HG02973 (cell line): ENCODE results near the gene NHSL2.

Source experiments
- ATAC-seq: cut with Tn5 transposase; IDR thresholded peaks from one replicate; pipeline ENCODE4 v1.9.1; 2021; ENCODE audit warnings: moderate library complexity; ENCODE audit not compliant: unreplicated experiment

NHSL2 gene

DNA sequence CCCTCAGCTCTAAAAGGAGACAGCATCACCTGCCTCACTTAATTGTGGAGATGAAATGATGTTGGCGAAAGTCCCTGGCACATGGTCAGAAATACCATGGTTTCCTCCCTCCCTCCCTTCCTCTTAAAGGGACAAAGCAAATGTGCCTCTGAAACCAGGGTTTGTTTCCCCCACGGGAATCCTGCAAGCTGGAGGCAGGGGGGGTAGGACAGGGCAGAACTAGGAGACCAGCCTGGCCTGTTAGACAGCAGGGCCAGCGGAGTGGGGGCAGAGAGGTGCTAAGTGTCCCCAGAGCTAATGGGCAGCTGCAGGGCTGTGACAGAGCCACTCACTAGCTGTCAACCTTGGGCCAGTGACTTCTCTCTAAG lies 215.4 kb downstream of the NHSL2 start:
- no peak for ATAC-seq

DNA sequence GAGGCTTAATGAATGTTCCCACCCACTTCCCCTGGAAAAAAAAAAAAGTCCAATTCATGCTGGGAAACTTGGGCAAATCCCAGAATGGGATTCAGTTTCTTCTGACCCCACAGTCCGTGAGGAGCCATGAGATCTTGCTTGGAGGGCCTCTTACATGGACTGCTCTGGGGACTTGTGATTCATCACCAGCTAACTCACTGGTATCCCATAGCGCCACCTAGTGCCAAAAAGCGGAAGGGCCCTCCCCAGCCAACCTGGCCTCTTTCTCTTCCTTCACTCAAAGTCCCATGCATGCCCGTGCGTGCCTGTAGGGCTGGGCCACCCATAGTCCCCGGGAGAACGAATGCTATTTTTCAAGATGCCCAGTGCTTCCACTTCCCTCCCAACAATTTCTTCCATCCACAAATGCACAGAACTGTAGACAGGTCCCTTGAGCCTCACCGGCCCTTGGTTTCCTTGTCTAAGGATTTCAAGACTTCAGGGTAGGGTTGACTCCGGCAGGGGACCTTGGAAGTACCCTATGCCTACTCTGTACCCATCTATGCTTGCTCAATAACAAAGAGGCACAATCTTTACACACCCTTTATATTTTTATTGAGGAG lies 216.0 kb downstream of the NHSL2 start:
- ATAC-seq, result peak; percentile 61

DNA sequence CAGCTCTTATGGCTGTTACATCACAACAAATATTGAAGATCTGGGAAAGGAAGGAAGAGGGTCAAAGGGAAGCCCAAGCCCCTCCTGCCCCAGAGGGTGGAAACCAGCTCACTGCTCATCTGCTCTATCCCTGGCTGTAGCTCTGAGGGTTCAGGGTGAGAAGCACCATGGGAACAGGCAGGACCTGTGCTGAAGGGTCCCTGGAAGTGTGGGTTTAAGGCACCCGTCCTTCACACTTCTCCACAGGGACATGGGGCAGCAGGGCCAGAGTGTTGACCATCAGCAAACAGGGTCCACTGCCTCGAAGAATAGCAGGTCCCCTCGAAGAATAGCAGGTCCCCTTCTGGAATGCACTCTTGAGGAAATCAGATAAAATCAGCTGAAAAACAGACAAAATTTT lies 216.7 kb downstream of the NHSL2 start:
- no peak for ATAC-seq

DNA sequence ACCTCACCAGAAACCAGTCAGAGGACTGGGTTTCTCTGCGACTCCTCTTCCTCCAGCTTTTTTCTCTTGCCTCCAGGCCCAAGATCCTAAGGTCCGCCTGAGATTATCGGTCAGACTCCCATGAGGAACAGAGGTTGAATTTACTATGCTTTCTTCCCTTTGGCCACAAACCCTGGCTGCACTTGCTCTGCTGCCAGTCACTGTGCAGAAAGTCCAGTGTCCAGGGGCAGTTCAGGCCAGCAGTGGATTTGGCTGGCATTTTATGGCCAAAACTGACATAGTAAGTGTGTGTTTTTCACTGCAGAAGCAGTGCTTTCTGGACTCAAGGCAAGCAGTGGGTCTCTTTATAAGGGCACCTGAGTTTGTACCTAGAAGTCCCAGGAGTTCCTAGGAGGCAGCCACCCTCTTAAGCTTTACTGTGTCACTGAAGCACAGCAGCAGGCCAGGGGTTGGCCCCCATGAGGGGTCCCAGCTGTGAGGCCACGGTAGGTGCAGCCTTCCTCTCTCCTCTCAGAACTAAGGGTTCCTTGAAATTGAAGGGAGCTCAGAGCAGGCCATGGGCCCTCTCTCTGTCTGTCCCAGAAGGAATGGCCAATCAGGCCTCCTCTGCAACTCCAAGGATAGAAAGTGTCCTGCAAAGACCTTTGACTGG lies 217.7 kb downstream of the NHSL2 start:
- no peak for ATAC-seq

DNA sequence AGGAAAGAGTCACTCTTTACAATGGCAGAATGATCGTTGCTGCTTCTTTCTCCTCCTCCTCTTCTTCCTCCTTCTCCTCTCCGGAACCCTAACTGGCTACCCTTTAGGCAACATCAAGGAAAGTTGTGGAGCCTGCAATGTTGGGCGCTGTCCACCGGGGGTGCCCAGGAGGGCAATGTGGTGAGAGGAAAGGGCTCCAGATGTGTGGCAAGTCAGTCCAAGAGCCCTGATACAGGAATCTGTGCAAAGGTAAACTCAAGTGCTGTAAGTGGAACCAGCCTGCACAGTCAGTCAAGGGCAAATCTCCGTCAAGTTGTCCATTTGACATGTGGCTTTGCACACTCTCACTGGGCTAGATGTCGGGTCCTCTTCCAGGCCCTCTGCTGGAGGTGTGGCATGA lies 218.2 kb downstream of the NHSL2 start:
- ATAC-seq, result no peak

DNA sequence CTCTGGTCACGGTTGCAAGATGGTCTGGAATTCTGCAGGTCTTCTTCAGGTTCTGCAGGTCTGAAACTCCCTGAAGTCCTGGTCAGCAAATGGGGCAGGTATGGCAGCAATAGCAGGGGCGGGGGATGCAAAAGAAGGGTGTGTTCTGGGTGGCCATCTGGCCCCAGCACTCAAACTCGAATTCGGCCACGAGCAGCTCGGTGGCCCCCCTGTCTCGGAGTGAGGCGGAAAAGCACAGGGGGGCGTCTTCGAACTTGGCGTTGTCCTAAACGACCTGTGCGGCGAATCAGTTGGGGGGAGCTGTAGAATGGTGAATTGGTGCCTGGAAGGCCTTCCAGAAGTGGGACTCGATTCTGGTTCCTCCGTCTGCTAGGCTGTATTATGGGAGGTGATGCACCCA lies 219.0 kb downstream of the NHSL2 start:
- ATAC-seq, result no peak

DNA sequence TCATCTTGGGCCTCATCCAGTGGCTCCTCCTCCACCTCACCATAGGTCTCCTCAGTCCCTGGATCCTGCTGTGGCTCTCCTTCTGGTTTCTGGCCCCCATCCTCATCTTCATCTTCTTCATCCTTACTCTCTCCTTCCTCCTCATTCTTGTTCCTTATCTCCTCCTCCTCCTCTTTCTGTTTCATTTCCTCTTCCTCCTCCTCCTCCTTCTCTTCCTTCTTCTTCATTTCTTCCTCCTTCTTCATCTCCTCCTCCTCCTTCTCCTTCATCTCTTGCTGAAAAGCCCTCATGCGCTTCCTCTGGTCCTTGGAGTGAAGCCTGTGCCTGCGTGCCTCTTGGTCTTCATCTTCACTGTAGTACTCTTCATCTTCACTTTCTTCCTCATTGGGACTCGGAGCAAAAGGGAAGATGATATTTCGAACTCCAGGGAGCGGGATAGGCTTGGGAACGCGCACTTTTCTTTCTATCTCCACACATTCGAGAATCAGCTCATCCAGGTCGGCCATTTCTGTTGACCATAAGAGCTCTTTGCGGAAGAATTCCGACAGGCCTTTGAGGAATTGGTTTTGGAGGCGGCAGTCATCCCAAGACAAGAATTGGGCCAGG lies 219.6 kb downstream of the NHSL2 start:
- ATAC-seq, result no peak

DNA sequence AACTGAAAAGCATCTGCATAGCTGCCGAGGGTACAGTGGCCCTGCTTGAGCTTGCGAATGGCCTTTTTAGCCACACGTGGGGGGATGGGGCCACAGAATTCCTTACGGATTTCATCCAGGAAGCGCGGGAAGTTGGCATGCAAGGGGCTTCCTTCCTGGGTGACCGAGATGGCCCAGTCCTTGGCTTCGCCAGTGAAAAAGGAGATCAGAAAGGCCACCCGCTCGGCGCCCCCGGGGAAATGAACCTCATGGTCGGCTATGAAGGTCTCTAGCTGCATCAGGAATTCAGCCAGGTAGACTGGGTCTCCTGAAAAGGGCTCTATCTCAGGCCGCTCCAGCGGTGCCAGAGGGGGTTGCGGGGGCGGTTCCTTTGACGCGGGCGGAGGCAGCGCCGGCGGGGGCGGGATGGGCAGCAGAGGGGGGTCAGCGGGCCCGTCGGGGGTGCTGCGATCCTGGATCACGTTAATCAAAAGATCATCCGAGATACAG lies 220.2 kb downstream of the NHSL2 start:
- no peak for ATAC-seq

DNA sequence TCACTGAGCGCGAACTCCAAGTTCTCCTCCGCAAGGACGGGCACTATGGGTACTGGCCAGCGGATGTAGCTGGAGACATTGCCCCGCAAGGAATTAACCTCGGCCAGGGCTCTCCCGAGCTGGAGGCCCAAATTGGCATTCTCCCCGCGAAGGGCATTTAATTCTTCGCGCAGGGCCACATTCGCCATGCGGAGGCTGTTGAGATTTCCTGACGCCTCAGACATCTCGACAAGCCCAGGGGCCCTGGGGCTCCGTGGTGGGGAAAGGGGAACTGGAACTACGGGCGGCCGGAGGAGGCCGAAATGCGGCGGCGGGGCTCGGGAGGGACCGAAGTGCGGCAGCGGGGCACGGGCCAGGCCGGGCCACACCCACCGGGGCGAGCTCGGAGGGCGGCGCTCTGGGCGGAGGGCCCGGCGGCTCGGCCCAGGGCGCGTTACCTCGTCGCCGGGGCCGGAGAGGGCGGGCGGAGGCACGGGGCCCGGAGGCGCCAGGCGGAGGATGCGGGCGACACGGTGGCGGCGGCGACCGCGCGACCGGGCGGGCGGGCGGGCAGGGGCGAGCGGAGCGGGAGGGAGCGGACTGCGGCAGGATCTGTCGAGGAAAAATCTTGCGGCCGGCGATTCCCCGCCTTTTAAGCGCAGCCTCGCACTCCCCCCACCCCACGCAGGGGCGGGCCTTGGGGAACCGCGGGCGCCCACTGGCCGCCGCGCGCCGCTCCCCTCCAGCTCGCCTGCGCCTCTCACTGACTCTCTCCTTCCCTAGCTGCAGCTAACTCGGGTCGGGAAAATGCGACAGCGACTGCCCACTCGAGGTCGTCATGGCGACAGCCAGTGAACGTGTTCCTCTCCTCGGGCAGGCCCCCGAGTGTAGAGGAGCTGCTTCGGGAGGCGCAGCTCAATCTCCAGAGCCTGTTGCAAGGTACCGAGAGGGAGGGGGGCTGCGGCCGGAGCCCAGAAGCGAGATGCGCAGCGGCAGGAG lies 221.0 kb downstream of the NHSL2 start, which contains the start of gene RTL5:
Gene RTL5, minus strand, starts transcription at position 599 of the 978 bp plus-strand sequence.
- ATAC-seq, result peak; percentile 59

DNA sequence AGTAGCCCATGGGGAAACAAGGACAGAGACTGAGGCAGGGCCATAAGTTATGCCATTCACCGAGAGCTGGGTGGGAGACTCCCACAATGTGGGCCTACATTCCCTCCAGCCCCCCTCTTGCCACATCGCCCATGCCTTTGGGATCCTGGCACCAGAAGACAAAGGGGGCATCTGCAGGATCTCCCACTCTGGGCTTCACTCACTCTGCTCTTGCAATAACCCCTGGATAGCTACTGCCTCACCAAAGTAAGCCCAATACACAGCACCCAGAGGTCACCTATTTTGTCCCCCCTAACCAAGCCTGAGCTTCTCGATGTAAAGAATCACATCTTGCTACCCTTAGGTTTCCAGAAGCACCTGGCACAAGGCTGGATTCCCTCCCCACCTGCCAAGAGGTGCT lies 221.8 kb downstream of the NHSL2 start:
- no peak for ATAC-seq

DNA sequence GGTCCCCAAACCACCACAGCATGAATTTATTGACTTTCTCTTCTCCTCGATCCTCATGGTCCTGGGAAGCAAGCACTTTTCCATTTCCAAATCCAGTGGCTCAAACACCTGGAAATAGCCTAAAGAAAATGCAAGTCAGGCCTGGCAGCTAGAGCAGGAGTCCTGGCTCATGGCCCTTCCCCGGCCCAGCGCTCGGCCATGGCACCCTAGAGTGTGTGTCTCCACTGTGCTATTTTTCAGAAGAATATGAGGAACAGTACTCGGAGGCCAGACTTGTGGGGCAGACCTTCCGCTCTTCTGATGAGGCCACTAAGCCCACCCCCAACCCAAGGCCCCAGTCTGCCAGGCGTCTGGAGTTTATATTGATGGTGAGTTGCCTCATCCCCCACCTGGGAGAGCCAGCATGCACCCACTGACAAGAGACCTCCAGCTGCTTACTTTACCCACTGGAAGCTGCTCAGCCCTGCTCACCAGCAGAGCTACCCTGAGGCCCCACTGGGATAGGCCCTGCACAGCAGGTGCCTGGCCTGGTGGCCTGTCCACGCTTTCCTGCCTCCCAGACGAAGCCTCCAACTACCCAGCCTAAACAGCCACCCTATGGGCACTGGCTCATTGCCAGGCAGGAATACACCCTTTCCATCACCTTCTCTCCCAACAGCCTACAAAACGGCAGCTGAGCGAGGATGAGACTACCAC lies 223.4 kb downstream of the NHSL2 start:
- no peak for ATAC-seq

DNA sequence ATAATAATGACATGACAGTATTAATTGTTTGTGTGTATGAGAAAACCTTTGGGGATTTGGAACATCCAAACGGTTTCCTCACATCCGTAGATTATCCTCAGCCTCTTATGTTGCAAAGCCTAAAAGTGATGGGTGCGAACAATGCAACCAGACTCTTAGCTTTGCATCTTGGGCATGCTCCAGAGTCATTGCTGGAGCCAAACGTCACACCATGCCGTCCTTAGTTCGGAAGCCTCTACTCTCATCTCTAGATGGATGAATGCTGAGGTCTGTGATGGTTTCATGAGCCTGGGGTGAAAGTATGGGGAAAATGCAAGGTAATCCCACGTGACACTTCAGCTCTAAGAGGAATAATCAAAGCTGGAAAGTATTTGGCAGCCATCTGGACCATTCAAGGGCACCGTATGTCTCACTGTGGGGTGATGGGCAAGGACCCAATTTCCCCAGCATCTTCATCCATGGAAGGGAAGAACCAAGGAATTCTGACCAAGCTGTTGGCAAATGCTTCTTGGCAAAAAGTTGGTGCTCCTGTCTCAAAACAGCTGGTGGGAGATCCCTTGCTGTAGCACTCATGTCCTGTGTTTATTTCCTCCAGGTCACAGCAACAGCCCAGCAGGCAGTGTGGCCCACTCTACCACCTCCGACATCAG lies 227.3 kb downstream of the NHSL2 start:
- no peak for ATAC-seq

DNA sequence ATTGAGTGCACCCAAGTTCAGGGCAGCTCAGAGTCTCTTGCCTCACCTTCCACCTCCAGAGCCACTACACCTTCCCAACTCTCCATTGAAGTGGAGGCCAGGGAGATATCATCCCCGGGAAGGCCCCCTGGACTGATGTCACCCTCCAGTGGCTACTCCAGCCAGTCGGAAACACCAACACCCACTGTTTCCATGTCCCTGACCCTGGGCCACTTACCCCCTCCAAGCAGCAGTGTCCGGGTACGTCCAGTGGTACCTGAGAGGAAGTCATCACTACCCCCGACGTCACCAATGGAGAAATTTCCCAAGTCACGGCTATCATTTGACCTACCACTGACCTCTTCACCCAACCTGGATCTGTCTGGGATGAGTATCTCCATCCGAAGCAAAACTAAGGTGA lies 228.9 kb downstream of the NHSL2 start:
- no peak for ATAC-seq

DNA sequence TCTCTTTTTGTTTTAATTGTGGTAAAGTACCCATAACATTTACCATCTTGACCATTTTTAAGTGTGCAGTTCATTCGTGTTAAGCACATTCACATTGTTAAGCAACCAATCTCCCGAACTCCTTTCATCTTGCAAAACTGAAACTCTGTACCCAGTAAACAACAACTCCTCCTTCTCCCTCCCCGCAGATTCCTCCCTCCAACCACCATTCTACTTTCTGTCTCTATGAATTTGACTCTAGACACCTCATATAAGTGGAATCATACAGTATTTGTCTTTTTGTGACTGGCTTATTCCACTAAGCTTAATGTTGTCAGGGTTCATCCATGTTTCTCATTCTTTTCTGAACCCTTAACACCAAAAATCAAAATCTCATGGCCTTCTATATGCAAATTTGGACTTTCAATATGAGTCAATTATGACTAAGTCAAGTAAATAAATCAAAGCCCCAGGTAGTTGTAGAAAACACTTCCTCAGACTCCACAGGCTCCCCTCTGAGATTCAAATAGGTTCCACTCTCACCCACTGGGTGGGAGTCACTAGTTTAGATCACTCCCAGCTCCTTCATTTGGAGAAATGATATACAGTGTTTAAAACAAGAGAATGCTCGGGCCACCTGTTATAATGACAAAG lies 230.8 kb downstream of the NHSL2 start:
- ATAC-seq, result peak; percentile 73

DNA sequence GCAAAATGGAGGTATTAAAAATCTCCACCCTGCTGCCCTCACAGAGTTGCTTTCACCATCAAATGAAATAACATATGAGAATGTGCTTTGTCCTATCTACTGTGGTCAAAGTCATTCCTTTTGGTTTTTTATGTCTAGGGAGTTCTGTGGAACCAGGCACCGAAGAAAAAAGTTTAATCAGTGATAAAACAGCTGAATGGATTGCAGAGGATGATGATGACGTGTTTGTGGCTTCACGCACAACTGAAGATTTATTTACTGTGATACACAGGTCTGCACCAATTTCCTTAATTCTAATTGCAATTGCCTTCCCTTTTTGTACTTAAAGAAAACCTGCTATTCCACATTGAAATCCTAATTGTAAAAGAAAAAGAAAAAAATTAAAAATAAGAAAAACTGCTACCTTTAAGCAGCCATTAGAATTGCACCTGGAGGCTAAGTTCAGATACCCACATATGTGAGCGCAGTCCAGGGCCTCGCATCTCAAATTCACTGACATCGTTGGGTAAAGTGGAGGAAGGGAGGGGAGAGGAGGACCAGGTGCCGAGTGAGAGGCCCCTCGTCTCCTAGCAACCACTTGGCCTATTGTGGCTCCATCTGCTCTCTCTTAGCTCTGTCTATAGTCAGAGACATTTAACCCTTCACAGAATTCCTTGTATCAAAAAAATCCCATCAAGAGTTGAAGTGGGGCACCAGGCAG lies 231.6 kb downstream of the NHSL2 start:
- no peak for ATAC-seq

DNA sequence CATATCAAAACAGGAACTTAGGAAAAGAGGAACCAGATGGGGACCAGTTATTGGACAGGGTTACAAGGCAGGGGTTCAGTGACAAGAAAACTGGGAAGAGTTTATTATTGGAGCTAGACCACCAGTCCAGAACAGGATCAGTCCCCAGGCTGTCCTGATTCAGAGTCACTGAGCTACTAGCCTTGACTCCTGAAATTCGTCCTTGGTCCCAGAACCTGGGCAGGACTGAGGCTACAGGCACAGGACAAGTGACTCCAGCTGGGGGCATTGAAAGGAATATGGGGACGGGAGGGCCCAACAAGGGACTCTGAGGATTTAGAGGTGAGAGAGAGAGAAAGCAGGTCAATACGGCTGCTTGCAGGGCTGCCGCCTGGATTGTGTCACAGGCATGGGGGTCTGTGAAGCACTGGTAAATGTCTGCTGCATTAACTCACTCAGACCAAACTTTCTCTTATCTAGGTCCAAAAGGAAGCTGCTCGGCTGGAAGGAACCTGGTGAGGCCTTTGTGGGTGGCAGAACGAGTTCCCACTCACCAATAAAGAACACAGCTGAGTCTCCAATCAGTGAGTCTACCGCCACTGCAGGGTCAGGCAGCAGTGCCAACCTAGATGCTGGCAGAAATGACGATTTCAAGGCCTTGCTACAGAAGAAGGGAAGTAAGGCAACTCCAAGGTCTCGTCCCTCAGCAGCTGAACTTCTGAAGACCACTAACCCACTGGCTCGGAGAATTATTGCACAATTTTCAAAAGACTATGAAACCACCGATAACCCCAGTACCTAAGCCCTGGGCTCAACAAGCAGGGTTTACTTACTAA lies 232.4 kb downstream of the NHSL2 start:
- no peak for ATAC-seq

DNA sequence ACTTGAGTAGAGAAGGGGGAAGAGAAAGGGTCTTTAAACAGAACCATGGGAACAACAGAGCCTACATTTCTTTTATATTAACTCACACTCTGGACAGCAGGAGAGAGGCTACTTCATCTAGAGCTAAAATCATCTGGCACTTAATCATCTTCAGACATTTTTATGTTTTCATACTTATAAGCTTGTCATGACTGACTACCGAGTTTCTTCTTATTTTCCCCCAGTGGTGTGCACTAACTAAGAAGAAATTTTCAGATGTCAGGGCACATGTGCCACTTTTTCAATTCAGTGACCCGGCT lies 232.9 kb downstream of the NHSL2 start:
- no peak for ATAC-seq

DNA sequence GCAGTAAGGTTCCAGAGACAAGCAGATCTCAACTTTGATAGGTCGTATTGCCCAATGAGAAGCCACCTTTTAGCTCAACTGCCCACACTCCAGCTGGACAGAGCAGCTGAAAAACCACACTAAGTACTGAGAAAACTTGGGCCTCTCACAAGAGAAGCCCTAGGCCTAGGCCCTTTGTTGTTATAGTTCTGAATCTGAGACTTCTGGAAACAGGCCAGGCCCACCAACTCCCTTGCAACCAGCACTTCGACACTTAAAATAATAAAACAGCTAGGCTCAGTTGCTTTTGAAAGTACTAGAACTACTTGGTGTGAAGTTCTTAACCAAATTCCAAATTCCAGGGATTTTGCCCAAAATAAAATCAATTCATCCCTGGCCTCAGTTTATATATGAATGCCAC lies 234.5 kb downstream of the NHSL2 start:
- ATAC-seq, result no peak
